Measurements from ENCODE around the gene ITGB1BP2.
"Not testable (repeated sequence)": the region's sequence is repeated elsewhere in the genome, so short reads cannot be mapped to it uniquely, and the experiment has no call there.

The ITGB1BP2 gene

DNA sequence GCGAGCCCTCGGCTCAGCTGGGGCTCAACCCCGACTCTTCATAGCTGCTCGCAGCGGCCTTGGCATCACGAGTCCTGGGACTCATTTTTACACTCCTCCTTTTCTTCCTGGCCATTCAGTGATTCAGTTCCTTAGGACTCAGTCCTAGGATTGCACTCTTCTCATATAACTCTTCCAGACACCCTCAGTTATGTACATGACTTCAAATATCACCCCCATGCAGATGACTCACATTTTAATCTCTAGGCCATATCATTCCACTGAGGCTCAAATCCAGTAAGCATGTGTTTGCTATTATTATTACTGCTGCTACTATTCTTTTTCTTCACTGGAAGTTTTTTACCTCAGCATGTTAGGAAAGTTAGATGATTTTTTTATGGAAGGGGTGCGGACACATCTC, 14.4 kb downstream of the ITGB1BP2 start:
- TF ChIP-seq, protein P1, sequence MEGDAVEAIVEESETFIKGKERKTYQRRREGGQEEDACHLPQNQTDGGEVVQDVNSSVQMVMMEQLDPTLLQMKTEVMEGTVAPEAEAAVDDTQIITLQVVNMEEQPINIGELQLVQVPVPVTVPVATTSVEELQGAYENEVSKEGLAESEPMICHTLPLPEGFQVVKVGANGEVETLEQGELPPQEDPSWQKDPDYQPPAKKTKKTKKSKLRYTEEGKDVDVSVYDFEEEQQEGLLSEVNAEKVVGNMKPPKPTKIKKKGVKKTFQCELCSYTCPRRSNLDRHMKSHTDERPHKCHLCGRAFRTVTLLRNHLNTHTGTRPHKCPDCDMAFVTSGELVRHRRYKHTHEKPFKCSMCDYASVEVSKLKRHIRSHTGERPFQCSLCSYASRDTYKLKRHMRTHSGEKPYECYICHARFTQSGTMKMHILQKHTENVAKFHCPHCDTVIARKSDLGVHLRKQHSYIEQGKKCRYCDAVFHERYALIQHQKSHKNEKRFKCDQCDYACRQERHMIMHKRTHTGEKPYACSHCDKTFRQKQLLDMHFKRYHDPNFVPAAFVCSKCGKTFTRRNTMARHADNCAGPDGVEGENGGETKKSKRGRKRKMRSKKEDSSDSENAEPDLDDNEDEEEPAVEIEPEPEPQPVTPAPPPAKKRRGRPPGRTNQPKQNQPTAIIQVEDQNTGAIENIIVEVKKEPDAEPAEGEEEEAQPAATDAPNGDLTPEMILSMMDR (IDR thresholded peaks at IDR 0.05; ENCODE audit: low read depth, low read length, missing control alignments): no peak
- no peak overlapping the region for H3K4me3 ChIP-seq (ENCODE audit: low read depth, low read length)
- in situ Hi-C loops (cut with HindIII; ENCODE audit: low sequenced_read_pairs): no loop called here
- no peak for DNase-seq (ENCODE audit: low read depth)

DNA sequence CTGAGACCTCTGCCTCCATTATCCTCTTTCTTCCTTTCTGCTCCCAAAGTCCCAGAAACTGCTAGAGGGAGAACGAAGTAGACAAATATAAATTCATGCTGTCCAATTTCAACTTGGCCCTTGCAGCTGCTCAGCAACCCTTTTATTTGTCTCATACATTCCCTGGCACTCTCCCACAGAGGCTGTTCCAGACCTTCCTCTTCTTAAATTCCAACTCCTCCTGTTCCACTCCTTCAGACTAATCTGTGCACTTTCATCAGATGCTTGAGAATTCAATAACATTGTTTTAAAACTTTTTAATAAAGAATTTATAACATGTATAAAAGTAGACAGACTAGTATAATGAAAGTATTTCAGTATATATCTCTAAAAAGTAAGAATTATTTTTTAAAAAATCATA, 15.4 kb downstream of the ITGB1BP2 start:
- DNase-seq (ENCODE audit: low read depth); in situ Hi-C loops (cut with HindIII; ENCODE audit: low sequenced_read_pairs); H3K4me3 ChIP-seq (ENCODE audit: low read depth, low read length): not testable (repeated sequence)

DNA sequence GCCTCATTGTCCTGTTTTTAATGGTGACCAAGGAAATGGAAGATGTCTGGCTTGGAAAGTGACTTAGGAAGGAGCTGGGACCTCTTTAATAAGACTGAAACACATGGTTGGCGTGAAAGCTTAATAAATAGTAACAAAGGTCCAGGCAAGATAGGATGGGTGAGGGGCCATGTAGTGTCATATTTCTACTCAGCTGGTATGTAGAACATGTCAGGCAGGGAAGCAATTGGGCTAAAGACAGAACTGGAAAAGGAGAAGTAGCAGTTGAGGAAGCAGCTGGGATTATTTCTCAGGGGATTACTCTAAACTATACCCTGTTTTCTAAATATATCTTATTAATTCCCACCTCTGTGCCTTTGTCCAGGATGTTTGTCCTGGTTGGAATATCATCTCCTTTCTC, 18.6 kb downstream of the ITGB1BP2 start:
- no peak overlapping the region for H3K4me3 ChIP-seq (ENCODE audit: low read depth, low read length)
- in situ Hi-C loops (cut with HindIII; ENCODE audit: low sequenced_read_pairs): no loop called here
- TF ChIP-seq, protein P1 (IDR thresholded peaks at IDR 0.05; ENCODE audit: low read depth, low read length, missing control alignments): no peak
- no peak for DNase-seq (ENCODE audit: low read depth)

DNA sequence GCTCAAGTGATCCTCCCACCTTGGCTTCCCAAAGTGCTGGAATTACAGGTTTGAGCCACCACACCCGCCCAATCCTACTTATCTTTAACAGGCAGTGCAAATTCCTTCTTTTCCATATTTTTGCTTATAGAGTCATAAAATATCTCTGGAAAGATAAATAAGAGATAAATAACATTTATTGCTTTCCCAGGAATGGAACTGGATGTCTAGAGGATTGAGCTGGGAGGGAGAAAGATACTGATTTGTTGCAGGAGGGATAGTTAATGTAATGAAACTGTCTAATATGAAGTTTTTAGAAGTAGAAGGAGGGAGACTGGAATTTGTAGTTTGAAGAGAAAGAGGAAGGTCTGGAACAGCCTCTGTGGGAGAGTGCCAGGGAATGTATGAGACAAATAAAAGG, 20.2 kb downstream of the ITGB1BP2 start:
- in situ Hi-C loops (cut with HindIII; ENCODE audit: low sequenced_read_pairs): no loop called here
- TF ChIP-seq, protein P1 (IDR thresholded peaks at IDR 0.05; ENCODE audit: low read depth, low read length, missing control alignments): no peak
- DNase-seq (ENCODE audit: low read depth): no peak
- no peak overlapping the region for H3K4me3 ChIP-seq (ENCODE audit: low read depth, low read length)

DNA sequence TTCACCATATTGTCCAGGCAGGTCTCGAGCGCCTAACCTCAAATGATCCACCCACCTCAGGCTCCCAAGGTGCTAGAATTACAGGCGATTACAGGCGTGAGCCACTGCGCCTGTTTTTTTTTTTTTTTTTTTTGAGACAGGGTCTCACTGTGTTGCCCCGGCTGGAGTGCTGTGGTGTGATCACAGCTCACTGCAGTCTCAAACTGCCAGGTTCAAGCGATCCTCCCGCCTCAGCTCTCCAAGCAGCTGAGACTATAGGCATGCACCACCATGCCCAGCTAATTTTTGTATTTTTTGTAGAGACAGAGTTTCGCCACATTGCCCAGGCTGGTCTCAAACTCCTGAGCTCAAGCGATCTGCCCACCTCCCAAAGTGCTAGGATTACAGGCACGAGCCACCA, 22.9 kb downstream of the ITGB1BP2 start:
- in situ Hi-C loops (cut with HindIII; ENCODE audit: low sequenced_read_pairs); DNase-seq (ENCODE audit: low read depth); H3K4me3 ChIP-seq (ENCODE audit: low read depth, low read length): not testable (repeated sequence)

DNA sequence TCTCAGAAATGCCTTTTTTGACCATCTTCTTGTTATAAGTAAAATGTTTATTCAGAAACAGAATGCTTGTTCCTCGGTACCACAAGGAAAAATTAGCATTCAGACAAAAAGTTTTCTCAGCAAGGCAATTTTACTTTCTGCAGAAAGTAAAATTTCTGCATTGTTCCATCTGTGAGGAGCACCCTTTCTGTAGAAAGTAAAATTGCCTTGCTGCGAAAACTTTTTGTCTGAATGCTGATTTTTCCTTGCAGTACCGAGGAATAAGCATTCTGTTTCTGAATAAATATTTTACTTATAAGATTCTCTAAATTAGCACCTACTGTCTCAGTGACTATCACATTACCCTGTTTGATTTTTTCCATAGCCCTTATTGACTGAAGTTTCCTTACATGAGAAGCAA, 24.8 kb downstream of the ITGB1BP2 start:
- H3K4me3 ChIP-seq (ENCODE audit: low read depth, low read length): no peak overlapping the region
- TF ChIP-seq, protein P1 (IDR thresholded peaks at IDR 0.05; ENCODE audit: low read depth, low read length, missing control alignments): no peak
- in situ Hi-C loops (cut with HindIII; ENCODE audit: low sequenced_read_pairs): no loop called here
- DNase-seq (ENCODE audit: low read depth): no peak

DNA sequence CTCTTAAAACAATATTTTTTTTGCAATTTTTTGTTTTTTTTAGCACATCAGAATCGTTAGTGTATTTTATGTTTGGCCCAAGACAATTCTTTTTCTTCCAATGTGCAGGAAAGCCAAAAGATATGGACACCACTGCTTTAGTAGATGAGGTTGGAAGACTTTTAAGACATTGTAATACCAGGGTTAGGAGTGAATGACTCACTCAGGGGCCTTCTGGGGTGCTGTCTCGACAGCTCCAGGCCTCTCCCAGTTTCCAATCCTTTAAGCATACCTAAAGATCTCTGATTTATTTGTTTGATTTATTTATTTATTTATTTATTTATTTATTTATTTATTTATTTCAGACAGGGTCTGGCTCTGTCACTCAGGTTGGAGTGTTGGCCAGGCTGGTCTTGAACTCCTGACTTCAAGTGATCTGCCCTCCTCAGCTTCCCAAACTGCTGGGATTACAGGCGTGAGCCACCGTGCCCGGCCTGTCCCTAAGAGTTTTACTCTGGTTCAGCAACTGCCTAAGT, 47.7 kb downstream of the ITGB1BP2 start:
- in situ Hi-C loops (cut with HindIII; ENCODE audit: low sequenced_read_pairs); H3K4me3 ChIP-seq (ENCODE audit: low read depth, low read length); DNase-seq (ENCODE audit: low read depth): not testable (repeated sequence)

DNA sequence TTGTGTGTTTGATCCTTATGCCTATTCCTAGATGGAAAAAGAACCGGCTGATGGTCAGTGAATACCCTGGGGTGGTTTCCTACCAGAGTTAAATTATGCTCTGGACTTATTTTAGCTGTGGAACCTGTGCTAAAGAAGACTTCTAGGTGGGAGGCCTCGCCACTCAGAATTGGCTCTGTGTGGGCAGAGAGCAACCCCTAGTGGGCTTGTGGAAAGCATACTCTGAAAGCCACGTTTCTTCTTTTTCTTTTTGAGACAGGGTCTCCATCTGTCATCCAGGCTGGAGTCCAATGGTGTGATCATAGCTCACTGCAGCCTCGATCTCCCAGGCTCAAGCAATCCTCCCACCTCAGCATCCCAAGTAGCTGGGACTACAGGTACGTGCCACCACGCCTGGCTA, 48.3 kb downstream of the ITGB1BP2 start:
- DNase-seq (ENCODE audit: low read depth); in situ Hi-C loops (cut with HindIII; ENCODE audit: low sequenced_read_pairs); H3K4me3 ChIP-seq (ENCODE audit: low read depth, low read length): not testable (repeated sequence)

DNA sequence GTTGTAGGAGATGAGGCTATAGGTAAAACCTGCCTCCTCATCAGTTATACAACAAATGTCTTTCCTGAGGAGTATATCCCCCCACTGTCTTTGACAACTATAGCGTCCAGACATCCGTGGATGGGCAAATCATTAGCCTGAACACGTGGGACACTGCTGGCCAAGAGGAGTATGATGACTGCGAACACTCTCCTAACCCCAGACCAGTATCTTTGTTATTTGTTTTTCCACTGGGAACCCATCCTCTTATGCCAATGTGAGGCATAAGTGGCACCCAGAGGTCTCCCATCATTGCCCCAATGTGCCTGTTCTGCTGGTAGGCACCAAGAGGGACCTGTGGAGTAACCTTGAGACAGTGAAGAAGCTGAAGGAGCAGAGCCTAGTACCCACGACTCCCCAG, 50.9 kb downstream of the ITGB1BP2 start:
- H3K4me3 ChIP-seq (ENCODE audit: low read depth, low read length); DNase-seq (ENCODE audit: low read depth); in situ Hi-C loops (cut with HindIII; ENCODE audit: low sequenced_read_pairs): not testable (repeated sequence)
